ENCODE results near the gene SLC25A11.

GRCh38 chr17:4908301-4908700, 31.5 kb downstream of the SLC25A11 start:
- TF ChIP-seq CTCF (conservative IDR thresholded peaks at IDR 0.05 in 1 of 2, IDR thresholded peaks at IDR 0.05 in 1 of 2; ENCODE audit: low read depth in 1 of 2, low read length in 2 of 2): no peak
- no peak for TF ChIP-seq EZH2 (IDR thresholded peaks at IDR 0.05; ENCODE audit: low read length, missing control alignments)

All from fibroblast of lung (primary cell).